OCI-LY1 (cell line): ENCODE results near the gene RANGAP1.

Experiments used
- CTCF ChIP-seq: fragments of 200-600 bp; sonication (generic), shearing (Covaris generic); IDR thresholded peaks from 2 replicates; pipeline ENCODE4 v1.5.1; 2017; ENCODE audit warnings: mild to moderate bottlenecking, antibody characterized with exemption, low read length, moderate library complexity, mixed read lengths
- EZH2 ChIP-seq: fragments of 200-600 bp; sonication (generic), shearing (Covaris generic); IDR thresholded peaks from 2 replicates; pipeline ENCODE4 v1.8.0; 2017; ENCODE audit warnings: borderline replicate concordance, mixed run types, mild to moderate bottlenecking, antibody characterized with exemption, low read length, moderate library complexity, mixed read lengths

GRCh38 chr22:41308054-41308453 is 22.1 kb upstream of the RANGAP1 start:
- TF ChIP-seq CTCF (no peak), EZH2 (no peak)
